Activated T-helper 2 cell treated with anti-CD3 and anti-CD28 coated beads, Interferon-gamma antibody, Interleukin-2, Interleukin-4, amounts not matched to agents 10 μg/mL and 5 μg/mL and 100 μg/mL, durations not matched to agents 14 hours and 24 hours and 36 hours (primary cell): ENCODE data around the gene MAGI2. TPM values are rescaled to one million over a fixed set of nuclear protein-coding genes. Genes with fewer than 3 reads are reported as not detected.

Source experiments
- DNase-seq: peaks from one replicate; pipeline ENCODE4 v3.0.0; 2021; ENCODE audit warnings: low spot score
- H3K27ac Mint-ChIP-seq: one replicate; pipeline ENCODE4 v1.8.0; 2021; ENCODE audit warnings: mixed read lengths
- H3K27me3 Mint-ChIP-seq: one replicate; pipeline ENCODE4 v1.8.0; 2021; ENCODE audit warnings: low read depth, mixed read lengths
- H3K36me3 Mint-ChIP-seq: one replicate; pipeline ENCODE4 v1.8.0; 2021; ENCODE audit warnings: low read depth, mixed read lengths
- H3K4me1 Mint-ChIP-seq: one replicate; pipeline ENCODE4 v1.8.0; 2021; ENCODE audit warnings: low read depth, mixed read lengths
- H3K4me3 Mint-ChIP-seq: one replicate; pipeline ENCODE4 v1.8.0; 2021; ENCODE audit warnings: low read depth, mild to moderate bottlenecking, moderate library complexity, mixed read lengths
- H3K9me3 Mint-ChIP-seq: one replicate; pipeline ENCODE4 v1.8.0; 2021; ENCODE audit warnings: mixed read lengths
- intact Hi-C: fragments of 100-400 bp; cut with micrococcal nuclease; formaldehyde crosslinking; loops from one replicate; pipeline ENCODE4 v1.15.1; 2023
- total RNA-seq: library from RNA; stranded (reverse); gene quantifications from 2 replicates; pipeline ENCODE4 v1.2.3, GENCODE V29; 2022

MAGI2 gene
- total RNA-seq, 1 donor from 2014 or later, result 0.21 TPM

DNA sequence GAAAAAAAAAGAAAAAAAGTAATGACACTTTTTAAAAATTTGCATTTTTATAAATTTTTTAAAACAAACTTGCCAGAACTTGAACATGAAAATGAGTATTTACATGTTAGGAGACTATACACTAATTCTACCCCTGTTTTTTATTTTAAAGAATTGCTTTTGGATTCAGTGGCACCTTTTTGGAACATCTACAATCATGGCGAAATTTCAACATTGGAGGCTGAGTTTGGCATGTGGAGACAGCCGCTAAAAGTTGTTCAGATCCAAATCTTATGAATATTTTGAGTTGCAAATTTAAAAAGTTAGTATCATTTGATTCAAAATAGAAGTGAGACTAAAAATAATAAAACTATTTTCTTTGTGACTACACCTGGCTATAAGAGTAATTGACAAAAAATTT is 804.2 kb downstream of the MAGI2 start:
- no peak for DNase-seq
- Mint-ChIP-seq H3K4me1 (no peaks in the 10 kb centered on the region), H3K27ac (no peak overlapping the region), H3K36me3 (no peaks in the 10 kb centered on the region), H3K27me3 (no peaks in the 10 kb centered on the region), H3K4me3 (no peak overlapping the region), H3K9me3 (peaks cover 6% of the 10 kb centered on the region)
- intact Hi-C loops, result no loop called here

DNA sequence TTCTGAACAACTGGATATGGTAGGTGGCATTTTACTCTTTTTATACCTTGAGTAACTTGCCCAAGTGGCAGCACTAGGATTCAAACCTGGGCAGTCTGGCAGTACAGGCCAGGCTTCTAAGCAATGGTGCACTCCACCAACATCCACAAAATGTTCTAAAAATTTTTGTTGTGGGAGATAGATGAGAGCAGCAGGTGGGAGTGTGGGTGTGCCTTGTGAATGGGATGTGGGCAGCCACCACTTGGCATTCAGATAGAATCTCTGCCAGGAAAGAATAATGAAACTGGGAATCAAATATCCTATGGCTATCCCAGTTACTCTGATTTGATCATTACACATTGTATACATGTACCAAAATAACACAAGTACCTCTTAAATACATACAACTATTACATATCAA is 810.7 kb downstream of the MAGI2 start:
- Mint-ChIP-seq H3K27me3 (no peaks in the 10 kb centered on the region), H3K9me3 (peaks cover 8% of the 10 kb centered on the region), H3K4me1 (no peaks in the 10 kb centered on the region), H3K27ac (no peak overlapping the region), H3K4me3 (no peak overlapping the region), H3K36me3 (no peaks in the 10 kb centered on the region)
- intact Hi-C loops, result no loop called here
- no peak for DNase-seq

DNA sequence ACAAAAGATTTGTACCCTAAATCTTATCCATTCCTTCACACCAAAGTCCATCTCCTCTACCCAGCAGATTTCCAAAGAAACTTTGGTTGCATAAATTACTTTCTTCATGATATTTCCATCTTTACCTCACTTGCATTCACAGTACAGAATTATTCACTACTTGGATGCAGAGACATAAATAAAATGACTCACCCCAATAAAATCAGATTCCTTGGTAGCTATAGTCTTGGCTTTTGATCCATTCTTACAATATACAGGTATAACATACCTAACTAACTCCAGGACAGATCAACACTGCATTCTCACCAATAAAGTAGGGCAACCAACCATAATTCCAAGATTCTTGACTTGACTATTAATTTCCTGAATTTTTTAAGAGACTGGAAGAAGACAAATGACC is 815.1 kb downstream of the MAGI2 start:
- H3K27ac Mint-ChIP-seq, result no peak overlapping the region
- no peak for DNase-seq
- peaks cover 5% of the 10 kb centered on the region for H3K9me3 Mint-ChIP-seq
- no peaks in the 10 kb centered on the region for H3K27me3 Mint-ChIP-seq
- no peak overlapping the region for H3K4me3 Mint-ChIP-seq
- no peaks in the 10 kb centered on the region for H3K36me3 Mint-ChIP-seq
- H3K4me1 Mint-ChIP-seq, result no peaks in the 10 kb centered on the region
- intact Hi-C loops, result no loop called here

DNA sequence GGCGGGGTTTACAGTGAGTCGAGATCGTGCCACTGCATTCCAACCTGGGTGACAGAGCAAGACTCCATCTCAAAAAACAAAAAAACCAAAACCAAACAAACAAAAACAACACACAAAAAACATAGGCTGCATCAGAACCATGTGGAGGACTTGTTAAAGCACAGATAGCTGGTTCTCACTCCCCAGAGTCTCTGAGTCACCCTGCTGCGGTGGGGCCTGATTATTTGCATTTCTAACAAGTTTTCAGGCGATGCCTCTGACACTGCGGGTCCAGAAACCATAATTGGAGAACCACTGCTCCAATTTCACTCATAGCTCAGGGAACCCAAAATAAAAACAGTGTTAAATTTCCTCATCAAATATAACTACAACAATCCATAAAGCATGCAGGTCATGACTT is 816.7 kb downstream of the MAGI2 start:
- no peak overlapping the region for H3K4me3 Mint-ChIP-seq
- H3K9me3 Mint-ChIP-seq, result peaks cover 5% of the 10 kb centered on the region
- intact Hi-C loops, result no loop called here
- DNase-seq, result no peak
- no peaks in the 10 kb centered on the region for H3K27me3 Mint-ChIP-seq
- H3K4me1 Mint-ChIP-seq, result no peaks in the 10 kb centered on the region
- no peak overlapping the region for H3K27ac Mint-ChIP-seq
- H3K36me3 Mint-ChIP-seq, result no peaks in the 10 kb centered on the region

DNA sequence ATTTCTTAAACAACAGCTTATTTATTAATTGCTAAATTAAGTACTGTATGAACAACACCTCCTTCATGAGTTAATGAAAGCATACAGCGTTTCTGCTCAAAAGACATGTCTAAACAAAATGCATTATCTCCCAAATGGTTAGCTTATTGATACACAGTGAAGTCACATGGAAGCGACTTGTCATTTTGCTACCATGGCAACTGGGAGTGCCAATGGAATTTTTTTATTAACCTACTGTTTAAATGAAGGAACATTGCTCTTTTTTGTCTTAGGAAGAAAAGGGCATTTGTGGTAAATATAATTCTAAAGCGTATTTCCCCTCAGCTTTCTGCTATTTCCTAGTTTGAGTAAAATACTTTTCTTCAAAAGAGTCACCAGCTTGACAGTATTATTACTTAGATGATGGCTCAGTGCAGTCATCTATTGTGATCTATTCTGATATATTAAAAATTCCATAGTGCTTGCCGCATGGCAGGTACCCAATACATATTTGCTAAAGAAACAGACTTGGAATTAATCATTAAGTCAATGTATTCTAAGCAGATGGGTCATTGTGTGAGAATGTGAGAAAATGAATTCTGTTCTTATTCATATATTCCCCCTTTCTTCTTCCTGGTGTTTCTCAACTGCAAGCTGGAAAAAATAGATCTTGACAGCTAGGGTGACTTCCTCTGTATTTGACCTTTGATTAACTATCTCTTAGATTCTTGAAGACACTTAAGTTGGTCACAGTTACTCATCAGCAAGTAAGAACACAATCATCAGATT is 818.3 kb downstream of the MAGI2 start:
- Mint-ChIP-seq H3K27ac (no peak overlapping the region), H3K27me3 (no peaks in the 10 kb centered on the region), H3K36me3 (no peaks in the 10 kb centered on the region), H3K4me3 (no peak overlapping the region), H3K4me1 (no peaks in the 10 kb centered on the region), H3K9me3 (peaks cover 5% of the 10 kb centered on the region)
- intact Hi-C loops, result no loop called here
- DNase-seq, result no peak

DNA sequence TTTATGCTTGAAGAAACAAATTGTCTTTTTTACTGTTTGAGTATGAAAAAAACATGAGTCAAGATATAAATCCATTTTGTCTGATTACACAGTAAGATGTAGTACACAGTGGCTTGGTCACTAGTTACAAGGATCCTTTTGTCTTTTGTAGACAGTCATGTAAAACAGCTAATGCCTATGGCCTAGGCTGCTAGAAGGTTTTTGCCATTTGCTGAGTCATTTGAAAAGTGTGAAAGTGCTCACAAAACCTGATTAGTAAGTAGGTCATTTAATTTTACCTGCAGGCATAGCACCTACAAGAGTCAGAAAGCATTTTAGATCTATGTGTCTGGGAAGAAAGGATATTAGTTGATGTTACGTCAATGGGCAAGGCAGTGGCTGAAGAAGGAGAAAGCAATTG is 819.4 kb downstream of the MAGI2 start:
- Mint-ChIP-seq H3K4me1 (no peaks in the 10 kb centered on the region), H3K27ac (no peak overlapping the region), H3K27me3 (no peaks in the 10 kb centered on the region), H3K4me3 (no peak overlapping the region), H3K9me3 (peaks cover 5% of the 10 kb centered on the region), H3K36me3 (no peaks in the 10 kb centered on the region)
- intact Hi-C loops, result no loop called here
- no peak for DNase-seq

DNA sequence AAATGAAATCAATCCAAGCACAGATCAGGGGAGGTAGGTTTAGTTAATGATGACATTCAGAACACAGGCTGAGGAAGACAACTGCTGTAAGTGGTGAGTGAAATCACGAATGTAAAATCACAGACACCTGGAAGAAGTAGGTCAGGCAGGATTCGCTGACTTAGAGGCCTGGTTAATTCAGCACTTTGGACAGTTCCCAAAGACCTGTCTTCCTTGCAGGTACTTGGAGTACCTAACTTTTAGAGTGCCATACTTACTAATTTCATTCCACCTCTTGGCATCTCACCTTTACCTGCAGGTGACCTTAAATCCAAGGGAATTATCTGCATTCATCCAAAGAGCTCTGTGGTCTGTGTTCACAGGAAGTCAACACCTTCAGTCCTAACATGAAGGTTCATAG is 832.5 kb downstream of the MAGI2 start:
- H3K9me3 Mint-ChIP-seq, result no peaks in the 10 kb centered on the region
- no peaks in the 10 kb centered on the region for H3K36me3 Mint-ChIP-seq
- no peak overlapping the region for H3K27ac Mint-ChIP-seq
- no peaks in the 10 kb centered on the region for H3K27me3 Mint-ChIP-seq
- intact Hi-C loops, result no loop called here
- no peak for DNase-seq
- H3K4me3 Mint-ChIP-seq, result no peak overlapping the region
- H3K4me1 Mint-ChIP-seq, result no peaks in the 10 kb centered on the region

DNA sequence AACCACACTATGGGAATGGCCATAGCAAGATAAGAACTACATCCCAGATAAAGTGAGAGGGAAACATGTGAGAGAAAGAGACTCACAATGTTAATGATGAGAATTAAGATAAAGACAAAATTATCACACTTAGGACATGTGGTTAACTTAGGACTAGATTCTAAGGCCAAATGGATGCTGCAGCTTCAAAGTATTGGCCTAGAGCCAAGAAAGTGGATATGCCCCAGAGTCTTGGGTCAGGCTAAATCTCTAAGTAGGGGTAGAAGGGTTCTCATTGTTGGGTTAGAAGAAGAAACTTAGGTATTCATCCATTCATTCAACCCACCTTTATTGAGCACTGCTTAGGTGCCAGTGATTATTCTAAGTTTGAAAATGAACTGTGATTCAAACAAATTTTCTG is 836.9 kb downstream of the MAGI2 start:
- no peaks in the 10 kb centered on the region for H3K27me3 Mint-ChIP-seq
- no peaks in the 10 kb centered on the region for H3K9me3 Mint-ChIP-seq
- H3K27ac Mint-ChIP-seq, result no peak overlapping the region
- H3K4me1 Mint-ChIP-seq, result no peaks in the 10 kb centered on the region
- no peak overlapping the region for H3K4me3 Mint-ChIP-seq
- intact Hi-C loops, result no loop called here
- no peak for DNase-seq
- H3K36me3 Mint-ChIP-seq, result no peaks in the 10 kb centered on the region

DNA sequence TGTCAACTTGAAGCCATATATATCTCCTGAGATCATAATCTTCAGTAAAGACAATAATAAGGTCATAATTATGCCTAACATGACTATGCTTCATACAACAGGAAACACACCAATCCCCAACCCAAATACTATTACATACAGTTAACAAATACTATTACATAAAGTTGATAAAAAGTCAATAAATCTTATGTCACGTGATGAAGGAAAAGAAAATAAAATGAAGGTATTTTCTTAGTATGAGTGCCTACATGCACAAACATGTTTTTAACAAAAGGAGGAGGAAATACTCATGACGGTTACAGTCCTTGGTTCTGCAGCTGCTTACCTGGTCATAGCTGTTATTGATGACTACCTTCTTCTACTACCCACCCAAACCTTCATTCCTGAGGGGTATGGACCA is 844.2 kb downstream of the MAGI2 start:
- Mint-ChIP-seq H3K36me3 (no peaks in the 10 kb centered on the region), H3K27me3 (no peaks in the 10 kb centered on the region), H3K4me3 (no peak overlapping the region), H3K4me1 (no peaks in the 10 kb centered on the region), H3K9me3 (no peaks in the 10 kb centered on the region), H3K27ac (no peak overlapping the region)
- DNase-seq, result no peak
- intact Hi-C loops, result no loop called here

DNA sequence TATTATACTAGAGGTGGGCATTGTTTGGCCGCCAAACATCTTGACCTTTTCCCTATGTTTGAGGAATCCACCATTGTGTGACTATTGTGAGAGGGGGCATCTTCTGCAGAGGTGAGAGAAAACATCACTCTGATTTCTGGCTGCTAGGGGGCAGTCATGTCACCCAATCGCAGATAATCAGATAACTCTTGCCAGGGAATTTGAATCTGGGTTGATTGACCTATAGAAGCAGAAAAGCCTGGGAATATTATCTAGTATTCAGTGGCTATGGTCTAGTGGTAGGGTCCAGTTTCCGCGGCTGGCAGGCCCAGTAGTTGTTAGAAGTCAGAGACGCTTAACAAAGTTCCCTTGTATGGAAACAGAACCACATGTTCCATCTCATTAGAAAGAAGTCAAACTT is 846.4 kb downstream of the MAGI2 start:
- no peaks in the 10 kb centered on the region for H3K36me3 Mint-ChIP-seq
- no peak overlapping the region for H3K4me3 Mint-ChIP-seq
- no peaks in the 10 kb centered on the region for H3K9me3 Mint-ChIP-seq
- no peaks in the 10 kb centered on the region for H3K27me3 Mint-ChIP-seq
- no peaks in the 10 kb centered on the region for H3K4me1 Mint-ChIP-seq
- H3K27ac Mint-ChIP-seq, result no peak overlapping the region
- no peak for DNase-seq
- intact Hi-C loops, result no loop called here

DNA sequence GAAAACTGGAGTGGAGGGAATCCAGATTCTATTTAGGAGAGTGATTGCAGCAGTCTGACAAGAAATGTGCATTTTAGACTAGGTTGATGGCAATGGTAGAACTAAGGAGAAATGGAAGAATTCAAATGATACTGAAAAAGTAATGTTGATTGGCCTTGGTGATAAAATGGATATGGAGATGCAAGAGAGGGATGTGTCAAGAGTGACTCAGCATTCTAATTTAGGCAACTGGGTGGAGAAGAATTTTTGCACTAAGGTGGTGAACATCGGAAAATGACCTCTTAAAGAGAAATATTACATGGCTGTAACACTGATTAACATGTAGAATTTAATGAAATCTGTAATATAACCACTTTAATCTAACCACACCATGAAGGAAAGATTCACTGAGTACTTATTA is 848.3 kb downstream of the MAGI2 start:
- Mint-ChIP-seq H3K27me3 (no peaks in the 10 kb centered on the region), H3K27ac (no peak overlapping the region), H3K9me3 (no peaks in the 10 kb centered on the region), H3K4me1 (no peaks in the 10 kb centered on the region), H3K36me3 (no peaks in the 10 kb centered on the region), H3K4me3 (no peak overlapping the region)
- no peak for DNase-seq
- intact Hi-C loops, result no loop called here

DNA sequence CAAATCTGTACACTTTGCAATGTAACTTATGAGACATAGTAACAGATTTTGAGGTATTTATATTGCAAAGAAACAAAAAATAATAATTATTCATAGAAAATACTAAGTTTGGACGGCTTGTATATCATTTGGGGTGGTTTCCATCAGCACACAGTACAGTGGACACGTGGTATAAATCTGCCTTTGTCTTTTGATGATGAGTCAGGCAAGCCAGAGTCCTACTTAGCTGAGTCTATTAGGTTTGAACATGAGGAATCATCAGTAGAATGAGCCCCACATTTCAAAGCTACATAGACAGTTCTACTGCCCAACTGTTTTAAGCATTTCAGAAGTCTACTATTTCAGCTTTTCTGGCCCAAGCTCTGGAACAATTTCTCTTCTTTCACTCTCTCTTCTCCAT is 851.7 kb downstream of the MAGI2 start:
- Mint-ChIP-seq H3K9me3 (no peaks in the 10 kb centered on the region), H3K4me3 (no peak overlapping the region), H3K27ac (no peak overlapping the region), H3K27me3 (no peaks in the 10 kb centered on the region), H3K36me3 (no peaks in the 10 kb centered on the region), H3K4me1 (no peaks in the 10 kb centered on the region)
- DNase-seq, result no peak
- intact Hi-C loops, result no loop called here

DNA sequence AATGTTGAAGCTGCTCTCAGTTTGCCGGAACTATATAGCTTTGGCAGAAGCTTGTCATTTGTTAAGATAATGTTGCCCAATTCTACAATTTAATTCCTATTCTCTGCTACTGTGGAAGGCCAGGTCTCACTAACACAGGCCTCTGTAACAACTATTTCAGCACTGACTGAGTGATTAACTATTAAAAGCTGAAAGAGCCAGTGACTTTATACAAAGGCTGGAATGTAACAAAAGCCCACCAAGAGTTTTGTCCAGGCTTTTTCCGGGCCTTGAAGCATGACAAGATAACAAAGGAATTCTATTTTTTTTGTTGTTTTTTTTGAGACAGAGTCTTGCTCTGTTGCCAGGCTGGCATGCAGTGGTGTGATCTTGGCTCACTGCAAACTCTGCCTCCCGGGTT is 859.3 kb downstream of the MAGI2 start:
- Mint-ChIP-seq H3K27me3 (no peaks in the 10 kb centered on the region), H3K4me1 (no peaks in the 10 kb centered on the region), H3K36me3 (no peaks in the 10 kb centered on the region), H3K27ac (no peak overlapping the region), H3K9me3 (no peaks in the 10 kb centered on the region), H3K4me3 (no peak overlapping the region)
- intact Hi-C loops, result no loop called here
- DNase-seq, result no peak

DNA sequence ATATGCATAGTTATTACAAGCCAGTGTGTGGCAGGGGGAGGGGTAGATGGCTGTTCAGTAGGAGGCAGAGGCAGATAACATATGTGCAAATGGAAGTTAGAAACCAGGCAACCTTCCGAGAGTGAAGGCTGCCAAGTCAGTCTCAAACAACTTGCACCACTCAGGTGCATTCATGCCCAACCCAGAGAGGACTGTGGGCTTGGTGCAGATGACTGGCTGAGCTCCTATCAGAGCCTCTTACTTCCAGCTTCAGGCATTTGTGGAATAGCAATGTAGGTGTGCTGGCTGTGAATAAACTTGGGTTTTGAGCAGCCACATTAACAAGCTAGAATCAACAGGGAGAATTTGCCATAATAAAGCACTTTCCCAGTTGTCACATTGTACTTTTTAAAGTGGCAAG is 865.1 kb downstream of the MAGI2 start:
- H3K4me3 Mint-ChIP-seq, result no peak overlapping the region
- no peaks in the 10 kb centered on the region for H3K9me3 Mint-ChIP-seq
- no peaks in the 10 kb centered on the region for H3K4me1 Mint-ChIP-seq
- no peaks in the 10 kb centered on the region for H3K36me3 Mint-ChIP-seq
- DNase-seq, result no peak
- H3K27ac Mint-ChIP-seq, result no peak overlapping the region
- intact Hi-C loops, result no loop called here
- no peaks in the 10 kb centered on the region for H3K27me3 Mint-ChIP-seq
